Heart left ventricle (tissue), 13 donors: ENCODE measurements around the gene TTN.

Source experiments
- POLR2A ChIP-seq, 2 donors: fragments of 450-650 bp; IDR thresholded peaks; one replicate each; pipeline ENCODE4 v1.6.1; 2017; ENCODE audit warnings: antibody characterized with exemption in 2 of 2, mild to moderate bottlenecking in 2 of 2, moderate library complexity in 2 of 2
- TF ChIP-seq, protein P1 (sequence below), 12 donors: fragments of 200-600 bp; sonication (generic) in 4 of 12; IDR thresholded peaks; one replicate each; pipeline versions ENCODE4 v1.5.0 to v1.8.0; 2018 to 2022; ENCODE audit warnings: antibody characterized with exemption in 12 of 12, mild to moderate bottlenecking in 5 of 12
- donor health status: ischemic (EF 13 %, LVEDD 7.1; RV severe dilation, severe dysfunction).
- donor health status: DM: no; HTN: yes; CAD: no.
- donor health status: DM: no; HTN: no; CAD: no.
- donor health status: ischemic (EF 25% LVEDD 6.9; RV normal size, moderate dysfunction).
- donor health status: ischemic (EF 25% LVEDD 5.7; RV mildly dilated, moderate dysfunction).
- donor health status: ischemic (EF 35%, LVEDD 5.7; RV mildly dilated, moderate dysfunction).
- donor health status: nonischemic (EF 11% LVEDD 7.7; RV severe dilation, severe dysfunction).
- donor health status: DM: yes; HTN: yes; CAD: no.
- donor health status: PGD.
- donor health status: ischemic (EF 29% LVEDD 5.4; RV normal size, mild dysfunction).
- donor health status: nonischemic (EF 23%, LVEDD 6.1; RV moderate dilation, normal function).

DNA sequence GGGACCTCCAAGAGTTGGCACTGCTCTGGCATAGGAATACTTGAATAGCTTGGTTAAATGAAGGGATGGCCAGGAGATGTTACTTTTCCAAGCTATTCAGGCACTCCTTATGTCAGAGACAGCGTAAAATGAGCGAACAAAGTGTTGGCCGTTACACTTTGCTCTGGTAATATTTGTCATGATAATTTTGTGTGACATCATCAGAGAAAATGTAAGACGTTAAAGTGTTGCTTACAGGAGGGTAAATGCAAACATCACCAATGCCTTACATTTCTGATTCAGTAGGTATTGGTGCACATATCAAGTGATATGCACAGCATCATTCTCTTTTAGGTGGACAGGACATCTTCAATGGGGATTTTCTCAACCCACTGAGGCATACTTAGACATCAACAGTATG is 281.0 kb downstream of the TTN start:
- TF ChIP-seq, protein P1, sequence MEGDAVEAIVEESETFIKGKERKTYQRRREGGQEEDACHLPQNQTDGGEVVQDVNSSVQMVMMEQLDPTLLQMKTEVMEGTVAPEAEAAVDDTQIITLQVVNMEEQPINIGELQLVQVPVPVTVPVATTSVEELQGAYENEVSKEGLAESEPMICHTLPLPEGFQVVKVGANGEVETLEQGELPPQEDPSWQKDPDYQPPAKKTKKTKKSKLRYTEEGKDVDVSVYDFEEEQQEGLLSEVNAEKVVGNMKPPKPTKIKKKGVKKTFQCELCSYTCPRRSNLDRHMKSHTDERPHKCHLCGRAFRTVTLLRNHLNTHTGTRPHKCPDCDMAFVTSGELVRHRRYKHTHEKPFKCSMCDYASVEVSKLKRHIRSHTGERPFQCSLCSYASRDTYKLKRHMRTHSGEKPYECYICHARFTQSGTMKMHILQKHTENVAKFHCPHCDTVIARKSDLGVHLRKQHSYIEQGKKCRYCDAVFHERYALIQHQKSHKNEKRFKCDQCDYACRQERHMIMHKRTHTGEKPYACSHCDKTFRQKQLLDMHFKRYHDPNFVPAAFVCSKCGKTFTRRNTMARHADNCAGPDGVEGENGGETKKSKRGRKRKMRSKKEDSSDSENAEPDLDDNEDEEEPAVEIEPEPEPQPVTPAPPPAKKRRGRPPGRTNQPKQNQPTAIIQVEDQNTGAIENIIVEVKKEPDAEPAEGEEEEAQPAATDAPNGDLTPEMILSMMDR (IDR thresholded peaks at IDR 0.05) = no peak
- no peak for TF ChIP-seq POLR2A (IDR thresholded peaks at IDR 0.05)
